Gastrocnemius medialis (tissue), 4 donors: ENCODE results near the gene ECPAS.

Experiments
- POLR2A ChIP-seq, 2 donors: fragments of 450-650 bp; IDR thresholded peaks; one replicate each; pipeline ENCODE4 v1.6.1; 2017; ENCODE audit warnings: antibody characterized with exemption in 2 of 2, mild to moderate bottlenecking in 2 of 2, moderate library complexity in 2 of 2
- TF ChIP-seq, protein P1 (sequence below), 5 experiments: fragments of 450-650 bp in 3 of 5; fragments of 200-600 bp in 2 of 5; sonication (generic) in 2 of 5; IDR thresholded peaks in 4 of 5; conservative IDR thresholded peaks in 1 of 5; 1 replicate in 4 of 5; 2 replicates in 1 of 5; pipeline ENCODE4 v1.5.1; 2016 to 2019; ENCODE audit warnings: antibody characterized with exemption in 5 of 5, mild to moderate bottlenecking in 3 of 5, moderate library complexity in 3 of 5

DNA sequence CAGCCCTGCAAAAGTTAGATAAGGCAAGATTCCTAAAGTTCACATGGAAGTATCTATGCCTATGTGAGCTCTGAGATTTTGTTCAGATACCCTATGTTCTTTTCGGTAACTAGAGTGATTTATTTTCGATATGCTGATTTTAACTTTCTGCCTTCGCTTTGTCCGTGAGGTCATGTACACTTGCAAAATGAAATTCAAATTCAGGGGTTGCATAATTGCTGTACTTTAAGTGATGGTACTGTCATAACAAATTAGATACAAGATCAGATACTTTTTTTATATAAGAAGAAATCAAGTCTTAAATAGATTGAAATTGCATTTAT lies 350 bp upstream of the ECPAS start:
- TF ChIP-seq, protein P1, sequence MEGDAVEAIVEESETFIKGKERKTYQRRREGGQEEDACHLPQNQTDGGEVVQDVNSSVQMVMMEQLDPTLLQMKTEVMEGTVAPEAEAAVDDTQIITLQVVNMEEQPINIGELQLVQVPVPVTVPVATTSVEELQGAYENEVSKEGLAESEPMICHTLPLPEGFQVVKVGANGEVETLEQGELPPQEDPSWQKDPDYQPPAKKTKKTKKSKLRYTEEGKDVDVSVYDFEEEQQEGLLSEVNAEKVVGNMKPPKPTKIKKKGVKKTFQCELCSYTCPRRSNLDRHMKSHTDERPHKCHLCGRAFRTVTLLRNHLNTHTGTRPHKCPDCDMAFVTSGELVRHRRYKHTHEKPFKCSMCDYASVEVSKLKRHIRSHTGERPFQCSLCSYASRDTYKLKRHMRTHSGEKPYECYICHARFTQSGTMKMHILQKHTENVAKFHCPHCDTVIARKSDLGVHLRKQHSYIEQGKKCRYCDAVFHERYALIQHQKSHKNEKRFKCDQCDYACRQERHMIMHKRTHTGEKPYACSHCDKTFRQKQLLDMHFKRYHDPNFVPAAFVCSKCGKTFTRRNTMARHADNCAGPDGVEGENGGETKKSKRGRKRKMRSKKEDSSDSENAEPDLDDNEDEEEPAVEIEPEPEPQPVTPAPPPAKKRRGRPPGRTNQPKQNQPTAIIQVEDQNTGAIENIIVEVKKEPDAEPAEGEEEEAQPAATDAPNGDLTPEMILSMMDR (IDR thresholded peaks at IDR 0.05 in 4 of 5, conservative IDR thresholded peaks at IDR 0.05 in 1 of 5), result peak in 1 of 5 experiments; percentile 4
- no peak for TF ChIP-seq POLR2A (IDR thresholded peaks at IDR 0.05)
